ENCODE results near the gene FRYL. TPM values are rescaled to one million over a fixed set of nuclear protein-coding genes. Genes with fewer than 3 reads are reported as not detected.
"Not testable (repeated sequence)": the region's sequence is repeated elsewhere in the genome, so short reads cannot be mapped to it uniquely, and the experiment has no call there.

Gene FRYL
- total RNA-seq, 1 donor: 42.0 TPM

DNA sequence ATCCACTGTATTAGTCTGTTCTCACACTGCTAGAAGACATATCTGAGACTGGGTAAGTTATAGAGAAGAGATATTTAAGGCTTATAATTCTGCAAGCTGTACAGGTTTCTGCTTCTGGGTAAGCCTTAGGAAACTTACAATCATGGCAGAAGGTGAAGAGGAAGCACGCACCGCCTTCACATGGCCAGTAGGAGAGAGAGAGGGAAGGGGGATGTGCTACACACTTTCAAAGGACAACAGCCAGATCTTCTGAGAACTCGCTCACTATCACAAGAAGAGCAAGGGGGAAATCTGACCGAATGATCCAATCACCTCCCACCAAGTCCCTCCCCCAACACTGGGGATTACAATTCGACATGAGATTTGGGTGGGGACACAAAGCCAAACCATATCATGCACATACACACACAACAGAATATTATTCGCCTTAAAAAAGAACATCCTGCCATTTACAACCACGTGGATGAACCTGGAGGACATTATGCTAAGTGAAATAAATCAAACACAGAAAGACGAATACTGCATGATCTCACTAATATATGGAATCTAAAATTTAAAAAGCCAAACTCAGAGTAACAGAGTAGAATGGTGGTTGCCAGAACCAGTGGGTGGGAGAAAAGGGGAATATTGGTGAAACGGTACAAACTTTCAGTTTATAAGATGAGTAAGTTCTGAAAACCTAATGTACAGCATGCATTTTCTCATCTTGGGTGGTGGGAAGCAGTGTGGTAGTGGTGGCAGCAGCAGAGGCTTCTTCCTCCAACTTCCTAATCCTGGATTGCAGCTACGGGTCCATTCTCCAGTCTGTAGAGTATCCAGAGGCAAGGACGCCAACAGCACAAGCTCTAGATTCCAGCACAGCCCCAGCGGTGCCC lies 12.8 kb downstream of the FRYL start:
- Histone ChIP-seq H3K4me2 (ENCODE audit: insufficient read depth, low read length) (no peak overlapping the region), H3K27me3 (ENCODE audit: insufficient read depth, low read length) (no peaks in the 10 kb centered on the region), H3K4me3 (ENCODE audit: insufficient read depth, low read length) (no peak overlapping the region), H3K4me1 (ENCODE audit: insufficient read depth, low read length) (no peaks in the 10 kb centered on the region), H2AFZ (ENCODE audit: low read length) (no peak overlapping the region), H4K20me1 (ENCODE audit: insufficient read depth, low read length) (peaks cover 16% of the 10 kb centered on the region), H3K36me3 (ENCODE audit: insufficient read depth, low read length) (no peaks in the 10 kb centered on the region), H3K9me3 (ENCODE audit: low read depth, low read length) (no peaks in the 10 kb centered on the region), H3K27ac (ENCODE audit: low read depth, low read length) (no peak overlapping the region), H3K79me2 (ENCODE audit: insufficient read depth, low read length) (peaks cover 93% of the 10 kb centered on the region)
- TF ChIP-seq, protein P1, sequence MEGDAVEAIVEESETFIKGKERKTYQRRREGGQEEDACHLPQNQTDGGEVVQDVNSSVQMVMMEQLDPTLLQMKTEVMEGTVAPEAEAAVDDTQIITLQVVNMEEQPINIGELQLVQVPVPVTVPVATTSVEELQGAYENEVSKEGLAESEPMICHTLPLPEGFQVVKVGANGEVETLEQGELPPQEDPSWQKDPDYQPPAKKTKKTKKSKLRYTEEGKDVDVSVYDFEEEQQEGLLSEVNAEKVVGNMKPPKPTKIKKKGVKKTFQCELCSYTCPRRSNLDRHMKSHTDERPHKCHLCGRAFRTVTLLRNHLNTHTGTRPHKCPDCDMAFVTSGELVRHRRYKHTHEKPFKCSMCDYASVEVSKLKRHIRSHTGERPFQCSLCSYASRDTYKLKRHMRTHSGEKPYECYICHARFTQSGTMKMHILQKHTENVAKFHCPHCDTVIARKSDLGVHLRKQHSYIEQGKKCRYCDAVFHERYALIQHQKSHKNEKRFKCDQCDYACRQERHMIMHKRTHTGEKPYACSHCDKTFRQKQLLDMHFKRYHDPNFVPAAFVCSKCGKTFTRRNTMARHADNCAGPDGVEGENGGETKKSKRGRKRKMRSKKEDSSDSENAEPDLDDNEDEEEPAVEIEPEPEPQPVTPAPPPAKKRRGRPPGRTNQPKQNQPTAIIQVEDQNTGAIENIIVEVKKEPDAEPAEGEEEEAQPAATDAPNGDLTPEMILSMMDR (IDR thresholded peaks at IDR 0.05; ENCODE audit: extremely low read depth, low read depth, low read length): no peak
- DNase-seq (ENCODE audit: insufficient read length, low spot score, missing footprints): no peak

DNA sequence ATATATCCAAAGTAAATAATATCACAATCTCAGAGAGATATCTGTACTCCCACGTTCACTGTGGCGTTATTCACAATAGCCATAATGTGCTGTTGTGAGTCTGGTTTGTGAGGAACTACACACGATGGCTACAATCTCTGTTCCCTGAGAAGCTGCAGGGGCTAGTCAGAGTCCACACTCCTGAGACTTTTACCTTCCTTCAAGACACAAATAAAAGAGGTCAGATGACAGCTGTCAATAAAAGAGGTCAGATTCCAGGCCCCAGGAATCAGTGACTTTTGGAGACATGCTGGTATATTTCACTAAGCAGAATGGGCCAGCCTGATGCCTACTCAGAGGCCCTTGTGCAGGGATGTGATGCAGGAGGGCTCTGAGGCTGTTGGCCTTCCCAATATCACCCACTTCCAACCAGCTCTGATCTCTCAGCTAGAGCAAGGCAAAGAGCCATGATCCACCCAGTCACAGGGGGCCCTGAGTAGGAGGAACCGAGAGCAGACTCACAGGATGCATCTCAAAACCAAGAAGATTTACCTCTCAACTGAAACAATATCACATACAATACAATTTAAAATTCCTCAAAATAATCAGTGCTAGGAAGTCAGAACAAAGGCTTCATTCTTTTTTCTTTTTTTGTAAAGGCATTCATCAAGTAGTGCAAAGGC lies 13.8 kb downstream of the FRYL start:
- peaks cover 93% of the 10 kb centered on the region for H3K79me2 ChIP-seq (ENCODE audit: insufficient read depth, low read length)
- peak; percentile 53 for DNase-seq (ENCODE audit: insufficient read length, low spot score, missing footprints)
- H2AFZ ChIP-seq (ENCODE audit: low read length): no peak overlapping the region
- peaks cover 12% of the 10 kb centered on the region for H4K20me1 ChIP-seq (ENCODE audit: insufficient read depth, low read length)
- H3K4me2 ChIP-seq (ENCODE audit: insufficient read depth, low read length): no peak overlapping the region
- H3K9me3 ChIP-seq (ENCODE audit: low read depth, low read length): no peaks in the 10 kb centered on the region
- TF ChIP-seq, protein P1 (IDR thresholded peaks at IDR 0.05; ENCODE audit: extremely low read depth, low read depth, low read length): no peak
- H3K4me1 ChIP-seq (ENCODE audit: insufficient read depth, low read length): no peaks in the 10 kb centered on the region
- H3K4me3 ChIP-seq (ENCODE audit: insufficient read depth, low read length): no peak overlapping the region
- H3K27ac ChIP-seq (ENCODE audit: low read depth, low read length): no peak overlapping the region
- H3K36me3 ChIP-seq (ENCODE audit: insufficient read depth, low read length): no peaks in the 10 kb centered on the region
- H3K27me3 ChIP-seq (ENCODE audit: insufficient read depth, low read length): no peaks in the 10 kb centered on the region

DNA sequence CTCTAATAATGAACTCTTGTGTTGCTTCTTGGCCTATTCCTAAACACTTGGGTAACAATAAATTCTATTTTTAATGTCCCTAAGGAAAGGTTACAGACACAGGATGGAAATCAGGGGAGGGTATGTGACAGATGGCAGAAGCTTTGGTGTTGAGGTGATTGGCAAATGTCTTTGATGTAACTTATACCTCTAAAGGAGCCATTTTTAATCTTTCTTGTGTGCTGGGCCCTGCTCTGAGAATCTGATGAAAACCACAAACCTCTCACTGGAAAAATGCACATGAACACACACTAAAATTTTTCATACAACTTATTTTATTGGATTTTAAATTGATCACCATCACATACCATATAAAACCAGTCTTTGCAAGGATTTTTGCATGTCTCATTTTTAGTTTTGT lies 17.7 kb downstream of the FRYL start:
- no peaks in the 10 kb centered on the region for H3K9me3 ChIP-seq (ENCODE audit: low read depth, low read length)
- H2AFZ ChIP-seq (ENCODE audit: low read length): no peak overlapping the region
- DNase-seq (ENCODE audit: insufficient read length, low spot score, missing footprints): no peak
- H3K36me3 ChIP-seq (ENCODE audit: insufficient read depth, low read length): no peaks in the 10 kb centered on the region
- H3K27ac ChIP-seq (ENCODE audit: low read depth, low read length): no peak overlapping the region
- H3K79me2 ChIP-seq (ENCODE audit: insufficient read depth, low read length): peaks cover 80% of the 10 kb centered on the region
- H3K27me3 ChIP-seq (ENCODE audit: insufficient read depth, low read length): no peaks in the 10 kb centered on the region
- H3K4me1 ChIP-seq (ENCODE audit: insufficient read depth, low read length): no peaks in the 10 kb centered on the region
- no peak overlapping the region for H3K4me3 ChIP-seq (ENCODE audit: insufficient read depth, low read length)
- H4K20me1 ChIP-seq (ENCODE audit: insufficient read depth, low read length): peaks cover 10% of the 10 kb centered on the region
- TF ChIP-seq, protein P1 (IDR thresholded peaks at IDR 0.05; ENCODE audit: extremely low read depth, low read depth, low read length): no peak
- H3K4me2 ChIP-seq (ENCODE audit: insufficient read depth, low read length): no peak overlapping the region

DNA sequence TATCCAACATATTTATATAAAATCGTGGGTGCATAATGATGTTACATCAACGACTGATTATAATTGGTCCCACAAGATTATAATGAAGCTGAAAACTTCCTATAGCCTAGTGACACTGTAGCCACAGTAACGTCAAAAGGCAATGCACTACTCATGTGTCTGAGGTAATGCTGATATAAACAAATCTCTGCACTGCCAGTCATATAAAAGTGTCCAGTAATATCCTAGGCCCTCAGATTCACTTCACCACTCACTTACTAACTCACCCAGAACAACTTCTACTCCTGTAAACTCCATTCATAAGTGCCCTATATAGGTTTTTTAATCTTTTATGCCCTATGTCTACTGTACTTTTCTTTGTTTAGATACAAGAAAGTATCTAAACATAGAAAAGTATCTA lies 18.8 kb downstream of the FRYL start:
- Histone ChIP-seq H3K4me3 (ENCODE audit: insufficient read depth, low read length) (no peak overlapping the region), H3K27me3 (ENCODE audit: insufficient read depth, low read length) (no peaks in the 10 kb centered on the region), H3K27ac (ENCODE audit: low read depth, low read length) (no peak overlapping the region), H4K20me1 (ENCODE audit: insufficient read depth, low read length) (peaks cover 9% of the 10 kb centered on the region), H3K79me2 (ENCODE audit: insufficient read depth, low read length) (peaks cover 78% of the 10 kb centered on the region), H3K36me3 (ENCODE audit: insufficient read depth, low read length) (no peaks in the 10 kb centered on the region), H3K4me2 (ENCODE audit: insufficient read depth, low read length) (no peak overlapping the region), H2AFZ (ENCODE audit: low read length) (no peak overlapping the region), H3K9me3 (ENCODE audit: low read depth, low read length) (no peaks in the 10 kb centered on the region), H3K4me1 (ENCODE audit: insufficient read depth, low read length) (no peaks in the 10 kb centered on the region)
- TF ChIP-seq, protein P1 (IDR thresholded peaks at IDR 0.05; ENCODE audit: extremely low read depth, low read depth, low read length): no peak
- DNase-seq (ENCODE audit: insufficient read length, low spot score, missing footprints): no peak

DNA sequence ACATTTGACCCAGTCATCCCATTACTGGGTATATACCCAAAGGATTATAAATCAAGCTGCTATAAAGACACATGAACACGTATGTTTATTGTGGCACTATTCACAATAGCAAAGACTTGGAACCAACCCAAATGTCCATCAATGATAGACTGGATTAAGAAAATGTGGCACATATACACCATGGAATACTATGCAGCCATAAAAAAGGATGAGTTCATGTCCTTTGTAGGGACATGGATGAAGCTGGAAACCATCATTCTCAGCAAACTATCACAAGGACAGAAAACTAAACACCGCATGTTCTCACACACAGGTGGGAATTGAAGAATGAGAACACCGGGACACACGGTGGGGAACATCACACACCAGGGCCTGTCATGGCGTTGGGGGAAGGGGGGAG lies 21.4 kb downstream of the FRYL start:
- Histone ChIP-seq H3K79me2 (ENCODE audit: insufficient read depth, low read length) (peaks cover 78% of the 10 kb centered on the region), H4K20me1 (ENCODE audit: insufficient read depth, low read length) (peaks cover 14% of the 10 kb centered on the region)
- H3K4me3 ChIP-seq (ENCODE audit: insufficient read depth, low read length); H3K27ac ChIP-seq (ENCODE audit: low read depth, low read length); H3K27me3 ChIP-seq (ENCODE audit: insufficient read depth, low read length); DNase-seq (ENCODE audit: insufficient read length, low spot score, missing footprints); H3K4me1 ChIP-seq (ENCODE audit: insufficient read depth, low read length); H3K4me2 ChIP-seq (ENCODE audit: insufficient read depth, low read length); H3K9me3 ChIP-seq (ENCODE audit: low read depth, low read length); H2AFZ ChIP-seq (ENCODE audit: low read length); H3K36me3 ChIP-seq (ENCODE audit: insufficient read depth, low read length): not testable (repeated sequence)
